ENCODE measurements around the gene LEF1. TPM values are rescaled to one million over a fixed set of nuclear protein-coding genes. Genes with fewer than 3 reads are reported as not detected.

The LEF1 gene
- total RNA-seq, 1 donor = 4.3 TPM

DNA sequence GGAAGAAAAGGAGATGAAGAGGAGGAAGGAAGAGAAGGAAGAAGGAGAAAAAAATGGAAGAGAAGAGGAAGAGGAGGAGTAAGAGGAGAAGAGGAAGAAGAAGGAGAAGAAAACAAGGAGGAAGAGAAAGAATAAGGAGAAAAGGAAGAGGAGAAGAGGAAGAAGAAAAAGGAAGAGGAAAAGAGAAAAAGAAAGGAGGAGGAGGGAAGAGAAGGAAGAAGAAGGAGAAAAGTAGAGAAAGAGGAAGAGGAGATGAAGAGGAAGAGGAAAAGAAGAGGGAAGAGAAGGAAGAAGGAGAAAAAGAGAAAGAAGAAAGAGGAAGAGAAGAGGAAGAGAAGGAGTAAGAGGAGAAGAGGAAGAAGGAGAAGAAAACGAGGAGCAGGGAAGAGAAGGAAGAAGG, 11.8 kb upstream of the LEF1 start:
- no peak for DNase-seq (ENCODE audit: low read depth in 2 of 3, low spot score in 2 of 3)

DNA sequence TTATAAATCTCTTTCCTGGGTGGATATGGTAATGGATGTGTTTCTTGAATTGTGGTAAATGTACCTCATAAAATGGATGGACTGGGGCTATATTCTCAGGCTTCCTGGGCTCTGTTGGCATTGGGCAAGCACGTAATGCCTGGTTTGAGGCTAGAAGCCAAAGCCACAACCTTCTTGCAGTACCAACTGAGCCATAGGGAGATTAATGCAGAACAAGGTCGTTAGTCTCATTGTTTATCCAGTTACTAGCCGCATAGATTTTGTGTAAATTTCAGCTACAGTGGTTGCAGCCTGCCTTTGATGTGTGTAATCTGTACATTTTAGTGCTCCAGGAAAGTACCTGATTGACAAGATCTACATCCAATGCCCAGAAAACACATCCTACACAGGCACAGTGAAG, 7.2 kb upstream of the LEF1 start:
- DNase-seq (ENCODE audit: low read depth in 2 of 3, low spot score in 2 of 3) = no peak

DNA sequence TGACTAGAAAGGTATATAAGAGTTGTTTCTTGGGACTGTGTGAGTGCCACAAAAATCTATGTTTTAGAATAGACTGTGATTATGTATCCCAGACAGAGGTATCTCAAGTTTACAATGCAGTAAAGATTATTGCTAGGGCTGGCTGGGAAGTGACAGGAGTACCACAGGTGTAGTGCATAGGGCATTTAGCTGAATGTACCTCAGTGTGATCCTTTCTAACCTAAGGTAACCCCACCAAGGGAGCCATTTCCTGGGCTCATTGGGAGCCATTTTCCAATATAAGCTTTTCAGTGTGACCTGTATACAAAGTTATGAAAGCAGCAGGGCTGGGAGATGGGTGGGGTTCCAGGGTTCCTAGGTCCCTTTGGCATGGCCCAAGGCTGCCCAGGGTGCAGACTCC, 6.1 kb upstream of the LEF1 start:
- no peak for DNase-seq (ENCODE audit: low read depth in 2 of 3, low spot score in 2 of 3)

DNA sequence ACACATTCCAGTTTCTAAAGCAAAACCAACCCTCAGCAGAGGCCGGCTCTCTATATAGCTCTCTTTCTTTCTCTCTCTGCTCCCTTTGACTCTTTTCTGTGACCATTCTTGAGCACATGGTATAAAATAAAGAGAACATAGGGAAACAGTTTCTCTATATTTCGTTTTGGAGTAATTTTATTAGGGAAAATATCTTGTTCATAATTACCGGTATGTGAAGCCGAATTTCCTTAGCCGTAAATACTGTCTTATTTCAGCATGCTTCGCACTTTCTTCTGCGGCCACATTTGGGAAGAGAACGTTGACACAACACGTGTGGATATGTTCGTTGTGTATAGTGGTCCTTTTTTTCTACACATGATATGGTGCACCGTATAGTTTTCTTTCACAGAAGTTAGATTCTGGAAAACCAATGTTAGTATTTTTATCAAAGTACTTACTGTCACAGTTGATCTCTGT, 4.9 kb upstream of the LEF1 start:
- DNase-seq (ENCODE audit: low read depth in 2 of 3, low spot score in 2 of 3) = no peak

GRCh38 chr4:108172753-108173598, 4.2 kb upstream of the LEF1 start:
- peak in 2 of 3 donors; percentile 41 to 48 for DNase-seq (ENCODE audit: low read depth in 2 of 3, low spot score in 2 of 3)

DNA sequence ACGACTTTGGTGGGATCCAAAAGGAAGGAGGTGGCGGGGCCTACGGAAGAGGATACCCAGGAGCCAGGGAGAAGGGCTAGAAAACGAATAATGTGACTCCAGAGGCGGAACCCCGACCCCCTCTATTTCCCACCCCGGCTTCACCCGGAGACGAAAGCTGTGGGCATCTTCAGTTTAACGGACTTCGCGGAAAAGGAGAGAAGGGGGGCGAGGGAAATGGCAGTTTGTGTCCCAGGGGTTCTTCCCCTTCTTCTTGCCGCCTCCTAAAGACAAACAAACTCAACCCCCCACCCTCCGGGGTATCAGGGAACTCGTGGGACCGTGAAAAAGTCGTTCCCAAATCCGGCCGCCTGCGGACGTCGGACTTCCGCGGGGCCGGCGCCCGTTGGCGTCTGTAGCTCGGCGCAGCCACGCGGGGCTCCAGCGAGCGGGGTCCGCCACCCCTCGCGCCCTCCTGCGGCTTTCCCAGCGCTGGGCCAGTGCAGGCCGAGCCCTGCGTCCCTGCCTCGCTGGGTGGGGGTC, 3.6 kb upstream of the LEF1 start:
- DNase-seq (ENCODE audit: low read depth in 2 of 3, low spot score in 2 of 3) = peak in 2 of 3 donors; percentile 37 to 59

DNA sequence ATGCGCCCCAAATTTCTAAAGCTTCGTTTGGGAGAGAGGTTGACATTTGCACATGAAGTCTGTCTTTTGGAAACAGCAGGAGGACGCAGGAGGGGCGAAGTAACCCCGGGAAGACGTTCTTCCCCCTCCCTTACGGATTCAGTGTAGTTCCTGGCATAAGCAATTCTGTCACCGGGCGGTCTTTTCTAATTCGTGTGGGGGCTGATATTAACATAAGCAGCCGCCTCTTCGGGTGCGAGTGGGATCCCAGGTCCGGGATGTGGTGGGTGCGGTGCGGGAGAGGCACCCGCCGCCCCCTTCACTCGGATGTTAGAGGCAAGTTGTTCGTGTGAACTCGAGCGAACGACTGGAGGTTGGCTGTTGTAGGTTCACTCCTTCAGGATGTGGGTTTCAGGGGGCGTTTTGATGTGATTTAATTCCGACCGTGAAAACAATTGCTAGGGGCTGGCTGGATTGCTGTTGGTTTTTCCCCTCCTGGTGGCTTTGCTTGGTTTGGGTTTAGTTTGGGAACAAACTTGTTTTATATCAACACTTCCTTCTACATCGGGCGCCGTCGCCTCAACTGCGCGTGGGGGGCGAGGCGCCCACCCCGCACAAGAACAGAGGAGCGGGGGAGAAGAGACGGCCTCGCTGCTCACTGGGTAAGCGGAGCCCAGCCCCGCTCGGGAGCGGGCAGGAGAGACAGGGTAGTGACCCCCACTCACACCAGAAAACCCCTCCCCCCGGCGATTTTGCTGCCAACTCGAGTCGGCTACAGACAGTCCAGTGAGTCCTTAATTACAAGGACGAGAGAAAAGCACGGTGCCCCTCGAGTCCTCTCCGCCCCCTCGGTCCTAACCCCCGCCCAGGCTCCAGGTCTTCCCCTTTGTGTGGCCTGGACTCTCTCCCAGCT, 2.9 kb upstream of the LEF1 start:
- DNase-seq (ENCODE audit: low read depth in 2 of 3, low spot score in 2 of 3) = peak in 2 of 3 donors; percentile 35 to 36

GRCh38 chr4:108170631-108171338, 2.1 kb upstream of the LEF1 start:
- peak in 2 of 3 donors; percentile 16 to 44 for DNase-seq (ENCODE audit: low read depth in 2 of 3, low spot score in 2 of 3)

GRCh38 chr4:108169664-108170063, 932 bp upstream of the LEF1 start:
- peak in 1 of 3 donors; percentile 14 for DNase-seq (ENCODE audit: low read depth in 2 of 3, low spot score in 2 of 3)

DNA sequence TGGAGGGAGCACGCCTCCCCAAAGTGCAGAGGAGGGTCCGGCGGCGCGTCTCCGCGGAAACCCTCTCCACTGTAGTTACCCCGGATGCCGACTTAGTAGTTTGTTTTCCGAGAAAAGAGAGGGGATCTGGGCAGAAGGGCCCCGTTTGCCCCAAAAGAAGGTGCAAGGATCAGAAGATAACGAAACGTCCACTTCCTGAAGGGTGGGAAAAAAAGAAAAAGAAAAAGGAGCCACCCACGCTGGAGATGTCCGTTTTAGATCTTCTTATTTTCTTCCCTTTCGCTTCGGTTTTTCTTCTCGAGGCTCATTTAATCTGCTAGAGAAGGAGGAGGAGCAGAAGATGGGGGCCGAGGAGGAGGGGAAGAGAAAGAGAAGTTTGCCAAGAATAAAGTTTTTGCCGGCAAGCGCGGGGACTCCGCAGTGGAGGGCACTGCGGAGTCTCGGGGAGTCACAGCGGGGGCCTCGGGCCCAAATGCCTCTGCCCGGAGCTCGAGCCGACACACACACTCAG, 517 bp downstream of the LEF1 start:
- DNase-seq (ENCODE audit: low read depth in 2 of 3, low spot score in 2 of 3) = peak in 1 of 3 donors; percentile 62

DNA sequence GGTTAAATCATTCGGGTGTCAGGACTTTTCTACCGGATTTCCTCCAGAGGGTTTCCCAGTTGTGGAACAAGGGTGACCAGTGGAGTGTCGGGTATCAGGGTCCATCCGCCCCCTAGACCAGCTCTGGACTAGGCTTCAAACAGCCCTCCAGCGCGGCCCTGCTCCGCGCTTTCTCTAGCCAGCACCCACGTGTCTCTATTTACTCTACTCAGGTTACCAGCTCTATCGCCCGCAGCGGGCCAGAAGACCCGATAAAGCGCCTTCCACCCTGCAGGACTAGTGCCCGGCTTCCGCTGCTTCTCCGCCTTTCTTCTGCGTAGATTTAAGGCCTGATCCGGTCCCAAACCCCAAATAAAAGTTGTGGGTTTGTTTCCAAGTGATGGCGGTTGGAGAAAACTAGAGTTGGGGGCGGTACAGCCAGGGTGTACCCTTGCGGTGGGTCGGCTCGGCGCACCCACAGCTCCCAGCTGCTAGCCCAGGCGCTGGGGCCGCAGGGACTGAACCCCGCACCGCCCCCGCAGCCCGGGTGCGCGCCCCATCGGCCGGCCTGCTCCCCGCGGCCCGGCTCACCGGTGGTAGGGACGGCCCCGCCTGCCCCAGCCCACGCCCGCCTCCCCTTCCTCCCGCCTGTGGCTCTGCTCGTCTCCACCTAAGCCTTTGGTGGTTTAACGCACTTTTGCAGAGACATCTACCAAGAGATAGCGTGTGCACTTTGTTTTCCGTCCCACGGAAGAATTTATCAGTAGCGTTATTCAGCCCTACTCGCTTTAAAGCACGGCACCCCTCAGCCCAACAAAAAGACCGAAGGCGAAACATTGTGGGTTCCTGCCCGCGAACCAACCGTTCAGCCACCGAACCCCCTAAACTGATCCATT, 2.1 kb downstream of the LEF1 start:
- DNase-seq (ENCODE audit: low read depth in 2 of 3, low spot score in 2 of 3) = peak in 2 of 3 donors; percentile 35 to 40

GRCh38 chr4:108166038-108166437, 2.7 kb downstream of the LEF1 start:
- no peak for DNase-seq (ENCODE audit: low read depth in 2 of 3, low spot score in 2 of 3)

- DNase-seq (ENCODE audit: low read depth in 2 of 3, low spot score in 2 of 3) = no peak
Observed at GRCh38 chr4:108165586-108165985, 3.1 kb downstream of the LEF1 start.

DNA sequence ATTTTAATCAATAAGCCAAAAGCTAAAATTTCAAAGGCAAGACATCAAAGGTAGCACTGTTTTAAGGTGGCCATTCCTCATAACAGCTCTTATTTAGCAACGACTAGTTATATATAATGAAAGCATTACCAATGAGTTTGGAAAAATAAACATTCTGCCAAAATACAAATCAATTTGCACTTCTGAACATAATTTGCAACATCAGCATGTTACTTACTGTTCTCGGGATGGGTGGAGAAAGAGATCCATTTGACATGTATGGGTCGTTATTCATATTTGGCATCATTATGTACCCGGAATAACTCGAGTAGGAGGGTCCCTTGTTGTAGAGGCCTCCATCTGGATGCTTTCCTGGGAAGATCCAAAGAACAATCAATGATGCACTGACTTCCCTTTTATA, 5.4 kb downstream of the LEF1 start:
- no peak for DNase-seq (ENCODE audit: low read depth in 2 of 3, low spot score in 2 of 3)

- DNase-seq (ENCODE audit: low read depth in 2 of 3, low spot score in 2 of 3) = no peak
Observed at GRCh38 chr4:108160741-108161352, 7.9 kb downstream of the LEF1 start.

DNA sequence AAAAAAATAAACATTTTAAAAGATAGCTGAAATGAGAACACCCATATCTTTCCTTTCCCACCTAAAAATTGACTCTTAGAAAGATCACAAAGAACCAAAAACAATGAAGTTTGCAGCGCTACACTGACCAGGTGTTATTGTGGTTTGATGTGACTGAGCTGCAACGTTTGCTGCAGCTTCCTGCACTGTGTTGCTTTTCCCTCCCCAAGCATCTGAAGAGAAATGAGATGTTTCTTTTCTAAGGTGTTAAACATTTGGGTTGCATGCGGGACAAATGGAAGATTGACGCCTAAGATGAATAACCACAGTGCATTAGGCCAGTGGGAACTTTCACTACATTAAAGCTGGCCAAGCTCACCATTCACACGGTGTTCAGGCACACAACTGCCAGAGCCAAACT, 8.9 kb downstream of the LEF1 start:
- no peak for DNase-seq (ENCODE audit: low read depth in 2 of 3, low spot score in 2 of 3)

GRCh38 chr4:108157655-108158054, 11.1 kb downstream of the LEF1 start:
- no peak for DNase-seq (ENCODE audit: low read depth in 2 of 3, low spot score in 2 of 3)

DNA sequence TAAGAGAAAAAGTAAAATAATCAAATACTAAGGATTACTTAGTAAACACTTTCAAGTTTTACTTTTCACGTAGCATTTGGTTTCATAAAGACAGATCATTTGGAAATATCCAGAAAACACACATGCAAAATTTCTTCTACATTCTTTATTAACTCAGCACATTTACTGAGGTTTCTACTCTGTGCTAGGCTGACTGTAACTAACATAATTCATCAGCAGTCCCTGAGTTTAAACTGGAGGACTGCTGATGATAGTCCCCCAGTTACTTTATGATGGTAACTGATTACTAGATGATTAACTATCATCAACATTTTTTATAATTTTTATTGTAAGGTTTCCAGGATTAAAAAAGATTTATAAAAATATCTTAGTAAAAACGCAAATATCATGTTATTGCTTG, 12.3 kb downstream of the LEF1 start:
- no peak for DNase-seq (ENCODE audit: low read depth in 2 of 3, low spot score in 2 of 3)

GRCh38 chr4:108155373-108155772, 13.4 kb downstream of the LEF1 start:
- no peak for DNase-seq (ENCODE audit: low read depth in 2 of 3, low spot score in 2 of 3)
